Mammary epithelial cell (primary cell): Measurements from ENCODE around the gene HNMT.

Source experiments
- CTCF ChIP-seq, 2 donors: IDR thresholded peaks in 1 of 2; conservative IDR thresholded peaks in 1 of 2; 2 replicates each; pipeline ENCODE4 v1.5.1; 2011 to 2012; ENCODE audit warnings: inconsistent platforms in 2 of 2, low read length in 2 of 2, mild to moderate bottlenecking in 2 of 2, control low read depth in 1 of 2, low read depth in 1 of 2; ENCODE audit not compliant: insufficient read depth in 1 of 2; ENCODE audit errors: extremely low read depth in 1 of 2
- EZH2 ChIP-seq: IDR thresholded peaks from 2 replicates; pipeline ENCODE4 v1.6.1; 2012; ENCODE audit warnings: low read length, inconsistent platforms, borderline replicate concordance

- no peak for TF ChIP-seq CTCF (conservative IDR thresholded peaks at IDR 0.05 in 1 of 2, IDR thresholded peaks at IDR 0.05 in 1 of 2; ENCODE audit: extremely low read depth in 1 of 2, insufficient read depth in 1 of 2, low read depth in 1 of 2, low read length in 2 of 2)
- TF ChIP-seq EZH2 = no peak
These were observed 56.9 kb downstream of the HNMT start for GRCh38 chr2:138021154-138021553.
